Coronary artery (tissue), 2 donors: Measurements from ENCODE around the gene ZER1.

Experiments used
- DNase-seq: peaks from one replicate; pipeline ENCODE4 v3.0.0-alpha.2; 2017; ENCODE audit warnings: low spot score
- H3K27ac ChIP-seq, 2 donors: fragments of 200-600 bp; sonication (generic); one replicate each; pipeline ENCODE4 v1.5.1; 2016 to 2019
- H3K4me3 ChIP-seq: fragments of 200-600 bp; sonication (generic); 2 replicates; pipeline ENCODE4 v1.5.1; 2016; ENCODE audit warnings: mild to moderate bottlenecking, moderate library complexity
- CTCF ChIP-seq: fragments of 200-600 bp; sonication (generic); IDR thresholded peaks from one replicate; pipeline ENCODE4 v1.5.1; 2019; ENCODE audit warnings: antibody characterized with exemption

ZER1 gene

DNA sequence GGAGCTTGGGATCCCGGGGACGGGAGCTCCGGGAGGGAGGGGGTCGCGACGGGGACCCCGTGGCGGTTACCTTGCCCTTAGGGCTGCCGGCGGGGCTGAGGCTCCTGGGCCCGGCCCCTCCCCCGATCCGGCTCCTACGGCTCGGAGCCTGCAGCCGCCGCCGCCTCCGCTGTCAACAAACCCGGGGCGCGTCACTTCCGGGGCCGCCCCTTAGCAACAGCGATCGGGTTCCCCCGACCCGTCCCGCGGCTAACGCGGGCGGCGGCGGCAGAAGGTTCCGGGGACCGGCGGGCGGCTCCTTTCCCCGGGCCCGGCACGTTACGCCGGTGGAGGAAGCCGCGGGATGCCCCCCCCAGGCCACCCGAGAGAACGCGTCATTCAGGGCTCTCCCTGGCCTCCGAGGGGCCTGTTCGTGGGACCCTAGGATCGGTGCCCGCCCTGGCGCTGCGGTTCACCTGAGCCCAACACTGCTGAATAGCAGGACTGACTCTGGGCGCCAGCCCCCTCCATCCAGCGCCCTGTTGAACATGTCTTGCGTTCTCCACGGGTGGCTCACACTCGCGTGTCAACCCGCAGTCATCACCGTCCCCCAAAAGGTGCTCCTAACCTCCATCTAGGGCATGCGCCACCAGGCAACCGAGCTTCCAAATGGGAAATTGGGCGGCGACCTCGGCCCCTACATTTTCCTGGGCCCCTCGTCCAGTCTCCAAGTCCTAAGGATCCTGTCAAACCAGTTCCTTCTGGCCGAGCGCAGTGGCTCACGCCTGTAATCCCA lies at the start of gene ZER1:
Gene ZER1 (minus strand): TSS at position 183 of the 775 bp plus-strand sequence. CDS start 16,362 bp downstream, outside the sequence.
- Histone ChIP-seq H3K27ac (peak within 1 kb of the TSS; percentile 80 to 95), H3K4me3 (peak within 1 kb of the TSS; percentile 90)
- DNase-seq = peak; percentile 89
- TF ChIP-seq CTCF = no peak

DNA sequence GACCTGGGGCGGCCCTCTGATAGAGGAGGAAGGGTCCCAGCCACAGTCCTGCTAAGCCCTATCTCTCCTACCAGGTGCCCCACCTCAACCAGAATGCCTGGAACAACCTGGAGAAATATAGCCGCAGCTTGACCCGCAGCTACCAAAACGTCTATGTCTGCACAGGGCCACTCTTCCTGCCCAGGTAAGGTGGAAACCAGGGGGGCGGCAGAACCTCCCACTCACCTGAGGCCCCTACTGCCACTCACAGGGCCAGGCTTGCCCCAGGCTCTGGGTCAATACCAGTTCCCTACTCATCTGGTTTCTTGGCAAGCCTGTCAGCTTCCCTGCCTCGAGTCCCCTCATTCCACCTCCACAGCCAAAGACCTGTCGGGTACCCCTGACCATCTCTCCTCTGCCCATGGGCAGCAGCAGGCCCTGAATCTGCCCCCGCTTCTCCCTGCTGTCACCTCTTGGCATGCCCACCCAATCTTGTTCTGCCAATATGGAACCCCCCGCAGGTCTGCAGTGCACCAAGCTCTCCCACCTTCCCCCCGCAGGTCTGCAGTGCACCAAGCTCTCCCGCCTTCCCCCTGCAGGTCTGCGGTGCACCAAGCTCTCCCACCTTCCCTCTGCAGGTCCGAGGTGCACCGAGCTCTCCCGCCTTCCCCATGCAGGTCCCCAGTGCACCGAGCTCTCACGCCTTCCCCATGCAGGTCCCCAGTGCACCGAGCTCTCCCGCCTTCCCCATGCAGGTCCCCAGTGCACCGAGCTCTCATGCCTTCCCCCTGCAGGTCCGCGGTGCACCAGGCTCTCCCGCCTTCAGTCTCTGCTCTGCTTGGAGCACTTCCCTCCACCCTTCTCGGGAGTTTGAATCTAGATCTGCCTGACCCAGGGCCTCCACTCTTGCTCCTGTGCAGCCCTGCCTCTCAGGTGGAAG lies 49.2 kb upstream of the ZER1 start:
- no peak for DNase-seq
- no peak for TF ChIP-seq CTCF
- H3K27ac ChIP-seq = no peak overlapping the region
- H3K4me3 ChIP-seq = no peak overlapping the region

DNA sequence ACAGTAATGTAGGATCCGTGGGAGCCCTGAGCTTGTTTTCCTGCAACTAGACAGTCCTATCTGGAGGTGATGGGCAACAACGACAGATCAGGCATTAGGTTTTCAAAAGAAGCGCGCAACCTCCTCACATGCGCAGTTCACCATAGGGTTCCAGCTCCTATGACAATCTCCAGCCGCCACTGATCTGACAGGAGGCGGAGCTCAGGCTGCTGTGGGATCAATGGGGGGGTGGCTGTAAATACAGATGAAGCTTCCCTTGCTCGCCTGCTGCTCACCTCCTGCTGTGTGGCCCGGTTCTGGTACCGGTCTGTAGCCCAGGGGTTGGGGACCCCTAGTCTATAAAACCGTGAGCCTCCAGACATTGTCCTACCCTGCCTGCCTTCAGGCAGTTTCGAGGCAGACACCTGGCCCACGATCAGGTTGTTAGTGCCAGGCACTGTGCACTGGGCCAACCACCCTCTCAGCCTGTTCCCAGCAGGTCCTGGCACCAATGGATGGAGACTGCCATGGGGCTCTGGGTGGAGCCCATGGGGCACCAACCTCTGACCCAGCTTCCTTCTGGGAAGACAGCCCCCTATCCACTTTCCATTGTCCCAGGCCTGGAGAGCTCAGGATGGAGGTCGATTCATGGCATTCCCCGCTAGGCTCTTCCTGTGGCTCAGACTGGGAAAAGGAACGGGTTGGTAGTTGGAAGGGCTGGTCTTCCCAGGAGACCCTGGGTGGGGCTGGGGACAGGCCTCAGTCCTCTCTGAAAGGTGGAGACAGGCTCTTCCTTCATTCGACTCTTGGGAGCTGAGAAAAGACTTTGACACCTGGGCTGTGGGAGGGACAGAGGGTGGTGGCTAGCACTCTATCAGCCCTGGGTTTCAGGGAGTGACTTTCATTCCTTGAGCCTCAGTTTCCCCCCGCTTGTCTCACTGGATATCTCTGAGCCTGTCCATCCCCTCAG lies 48.3 kb upstream of the ZER1 start:
- no peak for TF ChIP-seq CTCF
- no peak for DNase-seq
- peak overlapping the region; percentile 79 for H3K4me3 ChIP-seq
- H3K27ac ChIP-seq = peak overlapping the region in 1 of 2 donors; percentile 16

DNA sequence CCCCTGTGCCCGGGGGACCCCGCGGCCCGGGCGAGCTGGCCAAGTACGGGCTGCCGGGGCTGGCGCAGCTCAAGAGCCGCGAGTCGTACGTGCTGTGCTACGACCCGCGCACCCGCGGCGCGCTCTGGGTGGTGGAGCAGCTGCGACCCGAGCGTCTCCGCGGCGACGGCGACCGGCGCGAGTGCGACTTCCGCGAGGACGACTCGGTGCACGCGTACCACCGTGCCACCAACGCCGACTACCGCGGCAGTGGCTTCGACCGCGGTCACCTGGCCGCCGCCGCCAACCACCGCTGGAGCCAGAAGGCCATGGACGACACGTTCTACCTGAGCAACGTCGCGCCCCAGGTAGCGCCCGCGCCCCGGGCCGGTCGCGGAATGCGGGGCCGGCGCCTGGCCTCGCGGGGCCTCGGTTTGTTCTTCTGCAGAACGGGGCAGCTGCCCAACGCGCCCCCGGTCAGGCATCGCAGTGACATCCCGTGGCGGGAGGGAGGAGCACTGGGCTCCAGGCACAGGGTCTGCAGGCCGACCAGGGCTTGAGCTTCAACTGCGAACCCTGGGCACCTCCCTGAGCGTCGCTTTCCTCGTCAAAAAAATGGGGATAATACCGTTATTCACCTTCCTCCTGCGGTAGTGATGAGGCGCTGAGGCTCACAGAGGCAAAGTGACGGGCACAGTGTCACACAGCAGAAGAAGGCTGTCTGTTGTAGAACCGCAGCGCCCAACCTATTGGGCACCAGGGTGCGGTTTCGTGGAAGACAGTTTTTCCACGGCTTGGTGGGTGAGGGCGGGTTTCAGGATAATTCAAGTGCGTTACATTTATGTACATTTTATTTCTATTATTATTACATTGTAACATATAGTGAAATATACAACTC lies 47.4 kb upstream of the ZER1 start:
- Histone ChIP-seq H3K27ac (peak overlapping the region; percentile 53 to 90), H3K4me3 (peak overlapping the region; percentile 79)
- no peak for DNase-seq
- TF ChIP-seq CTCF = no peak

DNA sequence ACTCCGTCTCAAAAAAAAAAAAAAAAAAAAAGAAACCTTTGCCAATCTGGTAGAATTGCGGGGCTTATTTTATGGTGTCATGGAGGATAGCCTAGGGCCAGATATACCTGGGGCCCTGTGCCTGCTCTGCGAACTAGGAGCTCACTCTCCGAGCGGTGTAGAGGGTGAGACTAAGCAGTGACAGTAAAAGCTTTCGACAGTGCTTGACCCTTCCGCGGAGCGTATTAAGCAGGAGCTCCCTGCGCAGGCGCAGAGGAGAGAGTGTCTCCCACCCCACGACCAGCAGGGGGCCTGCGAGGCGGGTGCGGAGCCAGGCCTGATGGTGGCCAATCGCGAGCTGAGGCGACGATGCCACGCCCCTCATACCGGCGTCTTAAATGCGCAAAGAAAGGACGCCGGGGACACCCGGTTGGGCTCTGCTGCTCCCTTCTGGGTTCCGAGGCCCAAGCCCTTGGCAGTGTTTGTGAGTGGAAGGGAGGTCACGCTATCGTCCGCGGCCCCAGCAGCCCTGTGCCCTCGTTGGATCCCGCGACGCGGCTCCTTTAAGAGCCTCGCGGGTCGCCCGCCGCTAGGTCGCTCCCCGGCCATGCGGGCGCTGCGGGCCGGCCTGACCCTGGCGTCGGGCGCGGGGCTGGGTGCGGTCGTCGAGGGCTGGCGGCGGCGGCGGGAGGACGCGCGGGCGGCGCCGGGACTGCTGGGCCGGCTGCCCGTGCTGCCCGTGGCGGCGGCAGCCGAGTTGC lies 46.5 kb upstream of the ZER1 start, which contains the start of gene ENDOG:
Gene ENDOG (plus strand): TSS at position 402 of the 740 bp plus-strand sequence. CDS start 185 bp downstream, at position 587.
- peak; percentile 97 for TF ChIP-seq CTCF
- Histone ChIP-seq H3K27ac (peak within 1 kb of the TSS; percentile 53 to 90), H3K4me3 (peak within 1 kb of the TSS; percentile 79)
- DNase-seq = peak; percentile 97
